ENCODE measurements around the gene PSG11.
"Not testable (repeated sequence)": the region's sequence is repeated elsewhere in the genome, so short reads cannot be mapped to it uniquely, and the experiment has no call there.

Gene PSG11

GRCh38 chr19:43026369-43026768 is at the start of gene PSG11:
TSS of gene PSG11 (minus strand) at chr19:43026469. CDS start at chr19:43026372, 97 bp downstream.
- in situ Hi-C loops (cut with HindIII; ENCODE audit: low pct_unique_long_range_greater_than_20kb, low sequenced_read_pairs); DNase-seq (ENCODE audit: low read depth in 1 of 2, low spot score in 1 of 2): not testable (repeated sequence)

GRCh38 chr19:43062418-43062817 is 36.1 kb upstream of the PSG11 start:
- DNase-seq (ENCODE audit: low read depth in 1 of 2, low spot score in 1 of 2); in situ Hi-C loops (cut with HindIII; ENCODE audit: low pct_unique_long_range_greater_than_20kb, low sequenced_read_pairs): not testable (repeated sequence)

GRCh38 chr19:43061326-43061725 is 35.1 kb upstream of the PSG11 start:
- DNase-seq (ENCODE audit: low read depth in 1 of 2, low spot score in 1 of 2); in situ Hi-C loops (cut with HindIII; ENCODE audit: low pct_unique_long_range_greater_than_20kb, low sequenced_read_pairs): not testable (repeated sequence)

GRCh38 chr19:43060254-43060653 is 34.0 kb upstream of the PSG11 start:
- in situ Hi-C loops (cut with HindIII; ENCODE audit: low pct_unique_long_range_greater_than_20kb, low sequenced_read_pairs); DNase-seq (ENCODE audit: low read depth in 1 of 2, low spot score in 1 of 2): not testable (repeated sequence)

- in situ Hi-C loops (cut with HindIII; ENCODE audit: low pct_unique_long_range_greater_than_20kb, low sequenced_read_pairs): not testable (repeated sequence)
- peak in 1 of 2 experiments; percentile 20 for DNase-seq (ENCODE audit: low read depth in 1 of 2, low spot score in 1 of 2)
Observed at GRCh38 chr19:43059482-43059881, 33.2 kb upstream of the PSG11 start.

- in situ Hi-C loops (cut with HindIII; ENCODE audit: low pct_unique_long_range_greater_than_20kb, low sequenced_read_pairs); DNase-seq (ENCODE audit: low read depth in 1 of 2, low spot score in 1 of 2): not testable (repeated sequence)
Observed at GRCh38 chr19:43058440-43058839, 32.2 kb upstream of the PSG11 start.

- in situ Hi-C loops (cut with HindIII; ENCODE audit: low pct_unique_long_range_greater_than_20kb, low sequenced_read_pairs); DNase-seq (ENCODE audit: low read depth in 1 of 2, low spot score in 1 of 2): not testable (repeated sequence)
Observed at GRCh38 chr19:43047966-43048365, 21.7 kb upstream of the PSG11 start.

- in situ Hi-C loops (cut with HindIII; ENCODE audit: low pct_unique_long_range_greater_than_20kb, low sequenced_read_pairs); DNase-seq (ENCODE audit: low read depth in 1 of 2, low spot score in 1 of 2): not testable (repeated sequence)
Observed at GRCh38 chr19:43046578-43046977, 20.3 kb upstream of the PSG11 start.

- DNase-seq (ENCODE audit: low read depth in 1 of 2, low spot score in 1 of 2); in situ Hi-C loops (cut with HindIII; ENCODE audit: low pct_unique_long_range_greater_than_20kb, low sequenced_read_pairs): not testable (repeated sequence)
Observed at GRCh38 chr19:43043492-43044180, 17.4 kb upstream of the PSG11 start.

GRCh38 chr19:43031645-43032044 is 5.4 kb upstream of the PSG11 start:
- in situ Hi-C loops (cut with HindIII; ENCODE audit: low pct_unique_long_range_greater_than_20kb, low sequenced_read_pairs): not testable (repeated sequence)
- DNase-seq (ENCODE audit: low read depth in 1 of 2, low spot score in 1 of 2): peak in 1 of 2 experiments; percentile 57

- in situ Hi-C loops (cut with HindIII; ENCODE audit: low pct_unique_long_range_greater_than_20kb, low sequenced_read_pairs): no loop called here
- no peak for TF ChIP-seq JUND (IDR thresholded peaks at IDR 0.05; ENCODE audit: low read depth)
- DNase-seq (ENCODE audit: low read depth in 1 of 2, low spot score in 1 of 2): peak in 1 of 2 experiments; percentile 29
Observed at GRCh38 chr19:43028866-43029265, 2.6 kb upstream of the PSG11 start.

GRCh38 chr19:43027985-43028384 is 1.7 kb upstream of the PSG11 start:
- in situ Hi-C loops (cut with HindIII; ENCODE audit: low pct_unique_long_range_greater_than_20kb, low sequenced_read_pairs); DNase-seq (ENCODE audit: low read depth in 1 of 2, low spot score in 1 of 2): not testable (repeated sequence)

- in situ Hi-C loops (cut with HindIII; ENCODE audit: low pct_unique_long_range_greater_than_20kb, low sequenced_read_pairs): not testable (repeated sequence)
Observed at GRCh38 chr19:43027061-43027460, 792 bp upstream of the PSG11 start.

GRCh38 chr19:43022098-43022497 is 4.2 kb downstream of the PSG11 start:
- in situ Hi-C loops (cut with HindIII; ENCODE audit: low pct_unique_long_range_greater_than_20kb, low sequenced_read_pairs); DNase-seq (ENCODE audit: low read depth in 1 of 2, low spot score in 1 of 2): not testable (repeated sequence)

More at GRCh38 chr19:43027061-43027460, 792 bp upstream of the PSG11 start:
- DNase-seq (ENCODE audit: low read depth in 1 of 2, low spot score in 1 of 2): not testable (repeated sequence)

- in situ Hi-C loops (cut with HindIII; ENCODE audit: low pct_unique_long_range_greater_than_20kb, low sequenced_read_pairs); DNase-seq (ENCODE audit: low read depth in 1 of 2, low spot score in 1 of 2): not testable (repeated sequence)
Observed at GRCh38 chr19:43021629-43022028, 4.6 kb downstream of the PSG11 start.

- DNase-seq (ENCODE audit: low read depth in 1 of 2, low spot score in 1 of 2): peak in 1 of 2 experiments; percentile 46
- in situ Hi-C loops (cut with HindIII; ENCODE audit: low pct_unique_long_range_greater_than_20kb, low sequenced_read_pairs): not testable (repeated sequence)
Observed at GRCh38 chr19:43019588-43019987, 6.7 kb downstream of the PSG11 start.

- in situ Hi-C loops (cut with HindIII; ENCODE audit: low pct_unique_long_range_greater_than_20kb, low sequenced_read_pairs): not testable (repeated sequence)
Observed at GRCh38 chr19:43005841-43006240, 20.4 kb downstream of the PSG11 start.

GRCh38 chr19:43004846-43005245 is 21.4 kb downstream of the PSG11 start:
- in situ Hi-C loops (cut with HindIII; ENCODE audit: low pct_unique_long_range_greater_than_20kb, low sequenced_read_pairs); DNase-seq (ENCODE audit: low read depth in 1 of 2, low spot score in 1 of 2): not testable (repeated sequence)

More at GRCh38 chr19:43005841-43006240, 20.4 kb downstream of the PSG11 start:
- not testable (repeated sequence) for DNase-seq (ENCODE audit: low read depth in 1 of 2, low spot score in 1 of 2)

- DNase-seq (ENCODE audit: low read depth in 1 of 2, low spot score in 1 of 2); in situ Hi-C loops (cut with HindIII; ENCODE audit: low pct_unique_long_range_greater_than_20kb, low sequenced_read_pairs): not testable (repeated sequence)
Observed at GRCh38 chr19:43003634-43004033, 22.6 kb downstream of the PSG11 start.
